SKM-1 treated with dmso at 0.1 percent for 144 hours (cell line): ENCODE data around the gene GALNT2.

Experiments used
- DNase-seq: peaks from one replicate; lab custom pipeline; 2025; ENCODE audit not compliant: unreplicated experiment; lab: John Stamatoyannopoulos, UW

The GALNT2 gene

DNA sequence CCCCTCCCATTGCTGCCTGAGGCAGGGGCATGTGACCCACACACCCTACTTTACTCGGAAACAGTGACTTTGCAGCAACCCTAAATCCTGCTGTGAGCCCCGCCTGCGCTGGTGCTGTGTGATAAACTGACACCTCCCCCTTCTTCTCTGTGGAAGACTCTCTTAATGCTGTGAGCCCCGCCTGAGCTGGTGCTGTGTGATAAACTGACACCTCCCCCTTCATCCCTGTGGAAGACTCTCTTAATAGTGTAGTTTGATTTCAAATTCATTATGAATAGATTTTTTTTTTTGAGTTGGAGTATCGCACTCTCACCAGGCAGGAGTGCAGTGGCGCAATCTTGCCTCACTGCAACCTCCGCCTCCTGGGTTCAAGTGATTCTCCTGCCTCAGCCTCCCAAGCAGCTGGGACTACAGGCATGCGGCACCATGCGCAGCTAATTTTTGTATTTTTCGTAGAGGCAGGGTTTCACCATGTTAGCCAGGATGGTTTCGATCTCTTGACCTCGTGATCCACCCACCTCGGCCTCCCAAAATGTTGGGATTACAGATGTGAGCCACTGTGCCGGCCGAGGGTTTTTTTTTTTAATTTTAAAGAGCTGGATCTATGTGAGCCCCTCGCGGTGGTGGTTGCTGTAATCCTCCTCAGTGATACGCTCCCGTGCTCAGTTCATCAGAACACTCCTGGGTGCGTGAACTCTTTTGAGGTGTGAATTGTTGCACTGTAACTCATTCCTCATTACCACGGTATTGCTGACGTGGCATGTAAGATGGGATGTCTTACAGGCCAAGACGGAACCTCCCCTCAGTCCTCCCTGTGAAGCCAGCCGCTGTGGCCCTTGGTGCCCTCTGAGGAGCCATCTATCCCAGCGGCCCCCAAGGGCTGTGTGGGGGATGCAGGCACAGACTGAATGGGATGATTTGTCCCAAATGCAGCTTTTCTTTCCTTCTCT, 60.3 kb downstream of the GALNT2 start:
- no peak for DNase-seq

DNA sequence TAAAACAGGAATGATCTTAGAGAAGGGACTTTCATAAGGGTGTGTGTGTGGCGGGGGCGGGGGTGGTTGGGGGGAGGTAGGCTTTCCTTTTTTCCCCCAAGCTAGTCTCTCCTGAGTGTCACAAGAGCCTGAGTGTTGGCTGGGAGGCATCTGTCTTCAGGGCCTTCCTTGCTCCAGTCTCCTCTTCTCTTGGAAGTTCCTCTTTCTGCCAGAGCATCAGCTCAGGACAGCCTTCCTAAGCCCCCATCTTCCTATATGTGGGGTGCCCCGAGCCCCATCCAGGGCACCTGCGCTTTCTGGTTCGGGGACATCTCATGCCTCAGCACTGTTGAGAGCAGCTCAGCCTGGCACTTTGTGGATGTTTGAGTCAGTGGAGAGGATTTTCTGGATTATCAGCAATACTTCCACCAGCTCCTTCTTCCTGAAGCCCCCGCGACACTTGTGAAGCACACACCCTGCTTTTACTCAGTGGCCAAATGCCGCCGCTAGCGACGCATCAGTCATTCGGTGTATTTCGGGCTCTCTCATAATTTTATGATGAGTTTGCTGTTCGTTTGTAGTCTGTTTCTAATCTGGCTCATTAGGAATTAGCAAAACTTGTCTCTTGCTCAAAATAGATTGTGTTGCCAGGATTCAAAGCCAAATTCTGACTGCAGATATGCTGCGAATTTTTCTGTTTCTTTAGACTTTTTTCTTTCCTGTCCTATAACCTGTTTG, 61.7 kb downstream of the GALNT2 start:
- no peak for DNase-seq

DNA sequence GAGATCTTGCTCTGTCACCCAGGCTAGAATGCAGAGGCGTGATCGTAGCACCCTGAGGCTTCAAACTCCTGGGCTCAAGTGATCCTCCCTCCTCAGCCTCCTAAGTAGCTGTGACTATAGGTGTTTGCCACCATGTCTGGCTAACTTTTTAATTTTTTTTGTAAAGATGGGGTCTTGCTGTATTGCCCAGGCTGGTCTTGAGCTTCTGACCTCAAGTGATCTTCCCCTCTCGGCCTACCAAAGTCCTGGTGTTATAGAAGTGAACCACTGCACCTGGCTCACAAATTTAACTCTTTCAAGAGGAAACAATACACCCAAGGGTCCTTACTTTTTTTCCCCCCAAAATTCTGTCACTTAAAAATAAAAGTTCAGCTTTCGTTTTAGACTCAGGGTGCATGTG, 62.3 kb downstream of the GALNT2 start:
- DNase-seq = no peak

DNA sequence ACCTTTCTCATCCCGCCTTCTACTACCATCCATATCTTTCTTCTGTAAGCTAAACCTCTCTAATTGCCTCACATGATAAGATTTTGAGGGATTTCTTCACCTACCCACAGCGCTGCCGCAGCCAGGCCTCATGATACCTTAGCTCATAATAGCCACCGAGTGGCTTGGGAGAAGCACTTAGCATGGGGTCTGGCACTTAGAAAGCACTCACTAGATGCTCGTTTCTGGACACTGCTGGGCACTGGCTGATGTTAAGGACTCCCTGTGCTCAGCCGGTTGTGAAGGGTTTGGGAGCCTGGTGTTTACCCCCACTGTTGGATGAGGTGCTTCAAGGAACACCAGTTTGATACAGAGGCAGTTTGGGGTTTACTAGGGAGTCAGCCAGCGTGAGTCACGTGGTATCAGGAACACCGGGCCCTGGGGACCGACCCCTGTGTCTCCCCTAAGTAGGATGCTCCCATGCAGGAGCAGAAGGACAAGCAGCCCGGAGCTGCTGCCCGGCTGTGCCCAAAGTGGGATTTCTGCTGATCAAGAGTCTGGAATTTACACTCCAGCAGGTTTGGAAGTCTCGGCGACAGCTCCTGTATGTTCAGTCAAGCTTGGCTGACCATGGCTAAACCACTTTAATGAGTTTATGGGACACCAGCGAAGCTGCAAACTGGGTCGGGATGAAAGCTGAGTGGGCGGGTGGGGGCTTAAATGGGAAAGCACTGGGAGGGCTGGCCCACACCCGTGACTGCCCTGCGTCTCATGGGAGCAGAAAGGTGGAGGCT, 63.3 kb downstream of the GALNT2 start:
- DNase-seq = no peak

DNA sequence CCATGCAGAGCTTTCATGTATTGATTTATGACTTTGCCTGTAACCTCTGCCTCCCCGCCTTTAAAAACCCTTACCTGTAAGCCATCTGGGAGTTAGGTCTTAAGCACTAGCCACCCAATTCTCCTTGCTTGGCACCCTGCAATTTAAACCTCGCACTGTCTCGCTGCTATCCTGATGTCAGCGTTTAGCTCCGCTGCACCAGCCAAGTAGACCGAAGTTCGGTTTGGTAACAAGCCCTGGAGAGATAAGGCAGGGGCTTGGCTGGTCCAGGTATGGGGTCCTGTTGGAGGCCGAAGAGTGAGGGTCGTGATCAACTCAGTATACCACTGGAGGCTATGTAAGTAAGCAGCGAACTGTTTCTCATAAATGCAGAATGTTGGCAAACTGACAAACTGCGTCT, 64.4 kb downstream of the GALNT2 start:
- DNase-seq = no peak

DNA sequence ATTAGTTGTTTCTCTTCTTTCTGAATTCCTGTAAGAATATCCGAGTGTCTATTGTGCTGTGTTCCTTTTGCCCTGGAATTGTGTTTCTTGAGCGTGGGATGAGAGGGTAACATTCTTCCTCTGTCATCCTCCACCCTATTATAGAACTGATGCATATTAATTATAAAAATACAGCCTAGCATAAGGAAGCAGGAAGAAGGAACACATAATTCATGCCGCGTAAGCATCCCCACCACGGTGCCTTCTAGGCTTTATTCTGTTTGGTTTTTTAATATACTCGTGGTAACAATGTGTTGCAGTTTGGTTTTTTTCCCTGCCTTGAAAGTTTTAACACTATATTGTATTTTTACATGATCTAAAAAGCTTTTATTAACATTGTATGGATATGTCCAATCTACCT, 65.7 kb downstream of the GALNT2 start:
- DNase-seq = no peak

DNA sequence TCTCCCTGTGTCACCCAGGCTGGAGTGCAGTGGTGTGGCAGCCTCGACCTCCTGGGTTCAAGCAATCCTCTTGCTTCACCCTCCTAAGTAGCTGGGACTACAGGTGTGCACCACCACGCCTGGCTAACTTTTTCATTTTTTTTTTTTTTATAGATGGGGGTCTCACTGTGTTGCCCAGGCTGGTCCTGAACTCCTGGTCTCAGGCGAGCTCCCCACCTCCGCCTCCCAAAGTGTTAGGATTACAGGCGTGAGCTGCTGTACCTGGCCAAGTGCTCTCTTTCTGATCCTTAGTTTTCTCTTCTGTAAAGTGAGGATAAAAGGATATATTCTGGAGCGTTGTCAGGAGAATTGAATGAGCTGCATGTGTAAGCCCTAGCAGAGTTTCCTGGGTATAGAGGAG, 68.7 kb downstream of the GALNT2 start:
- DNase-seq = no peak

DNA sequence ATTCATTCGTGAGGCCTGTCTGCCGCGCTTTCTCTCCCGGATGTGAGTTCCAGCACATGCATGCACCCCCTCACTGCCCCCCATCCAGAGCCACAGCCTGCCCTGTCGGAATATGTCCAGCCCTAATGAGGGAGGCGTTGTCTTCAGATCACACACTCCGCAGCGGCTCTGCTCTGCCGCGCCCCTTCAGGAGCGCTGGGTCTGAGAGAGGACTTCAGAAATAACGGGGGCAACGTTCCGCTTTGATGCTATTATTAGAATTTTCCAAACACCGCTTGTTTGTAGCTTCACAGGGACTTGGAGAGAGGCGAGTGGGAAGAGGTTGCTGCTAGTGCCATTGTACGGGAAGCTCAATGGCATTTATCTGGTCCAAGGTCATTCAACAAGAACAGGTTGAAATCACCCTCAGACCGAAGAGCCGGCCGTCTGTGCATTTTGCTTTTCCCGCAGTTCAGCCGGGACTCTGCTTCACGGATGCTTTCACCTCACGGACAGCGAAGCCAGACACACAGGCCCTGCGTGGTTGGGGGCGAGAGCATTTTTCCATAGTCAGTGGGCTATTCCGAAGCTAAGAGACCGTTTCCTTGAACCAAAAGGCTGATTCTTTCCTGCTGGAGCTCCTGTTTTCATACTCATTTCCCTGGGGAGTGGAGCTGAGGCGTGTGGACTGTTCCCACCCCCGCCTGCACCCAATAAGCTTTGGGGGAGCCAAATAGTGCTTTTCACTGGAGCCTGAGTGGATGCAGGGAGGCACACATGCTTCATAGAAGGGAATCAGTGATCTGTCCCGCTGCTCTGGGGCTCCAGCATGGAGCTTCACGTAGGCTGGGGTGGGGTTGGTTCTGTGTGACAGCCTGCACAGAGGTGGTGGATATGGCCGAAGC, 69.7 kb downstream of the GALNT2 start:
- DNase-seq = no peak

DNA sequence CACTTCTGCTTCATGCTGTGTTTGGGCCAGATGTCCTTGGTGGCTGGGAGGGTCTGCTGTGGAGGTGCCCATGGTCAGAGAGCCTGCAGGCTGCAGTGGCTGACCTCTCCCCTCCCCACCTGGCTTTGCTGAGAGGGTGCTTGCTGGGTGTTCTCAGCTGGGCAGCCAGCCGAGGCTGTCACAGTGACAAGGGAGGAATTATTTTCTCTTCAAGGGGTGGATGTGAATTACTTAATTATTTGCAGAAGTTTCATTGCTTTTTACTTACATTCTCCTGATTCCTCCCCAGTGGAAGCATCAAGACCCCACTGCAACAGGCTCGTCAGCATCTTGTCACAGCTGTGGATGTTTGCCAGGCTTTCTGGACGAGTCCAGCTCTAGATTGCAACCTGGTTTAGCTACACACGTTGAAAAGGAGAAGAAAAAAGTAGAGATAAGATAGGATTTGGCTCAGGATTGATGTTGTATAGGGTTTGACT, 70.3 kb downstream of the GALNT2 start:
- no peak for DNase-seq

DNA sequence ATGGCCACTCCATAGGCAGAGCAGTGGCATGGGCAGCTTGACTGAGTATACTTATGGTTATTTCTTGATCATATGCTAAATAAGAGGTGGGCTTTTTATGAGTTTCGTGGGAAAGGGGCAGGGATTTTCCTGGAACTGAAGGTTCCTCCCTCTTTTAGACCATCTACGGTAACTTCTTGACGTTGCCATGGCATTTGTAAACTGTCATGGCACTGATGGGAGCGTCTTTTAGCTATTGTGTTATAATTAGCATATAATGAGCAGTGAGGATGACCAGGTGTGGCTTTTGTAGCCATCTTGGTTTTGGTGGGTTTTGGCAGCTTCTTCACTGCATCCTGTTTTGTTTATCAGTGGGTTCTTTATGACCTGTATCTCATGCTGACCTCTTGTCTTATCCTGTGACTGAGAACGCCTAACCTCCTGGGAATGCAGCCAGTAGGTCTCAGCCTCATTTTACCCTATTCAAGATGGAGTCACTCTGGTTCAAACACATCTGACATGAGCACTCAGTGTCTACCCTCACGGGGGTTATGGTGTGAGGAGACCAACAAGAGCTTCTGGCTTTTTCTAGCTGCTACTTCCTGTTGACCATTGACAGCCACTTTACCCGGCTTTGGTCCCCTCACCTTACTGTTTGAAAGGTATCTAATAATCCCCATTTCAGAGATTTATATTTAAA, 71.7 kb downstream of the GALNT2 start:
- no peak for DNase-seq

DNA sequence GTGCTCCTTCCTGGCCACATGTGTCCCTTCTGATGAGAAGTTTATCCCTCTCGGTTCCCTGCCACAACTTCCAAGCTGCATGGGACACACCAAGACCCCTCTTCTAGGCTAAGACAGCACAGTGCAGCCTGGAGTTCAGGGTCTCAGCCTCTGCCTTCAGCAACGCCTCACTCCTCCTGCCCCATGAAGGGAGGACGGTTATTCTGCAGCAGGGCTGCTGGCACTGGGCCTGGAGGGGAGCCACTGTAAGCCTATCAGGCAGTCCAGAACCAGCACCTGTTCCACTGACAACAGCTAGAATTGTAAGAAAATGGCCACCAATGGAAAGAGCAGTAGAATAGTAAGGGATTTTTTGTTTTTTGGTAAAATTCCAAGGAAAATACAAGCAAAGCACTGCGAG, 72.3 kb downstream of the GALNT2 start:
- no peak for DNase-seq

DNA sequence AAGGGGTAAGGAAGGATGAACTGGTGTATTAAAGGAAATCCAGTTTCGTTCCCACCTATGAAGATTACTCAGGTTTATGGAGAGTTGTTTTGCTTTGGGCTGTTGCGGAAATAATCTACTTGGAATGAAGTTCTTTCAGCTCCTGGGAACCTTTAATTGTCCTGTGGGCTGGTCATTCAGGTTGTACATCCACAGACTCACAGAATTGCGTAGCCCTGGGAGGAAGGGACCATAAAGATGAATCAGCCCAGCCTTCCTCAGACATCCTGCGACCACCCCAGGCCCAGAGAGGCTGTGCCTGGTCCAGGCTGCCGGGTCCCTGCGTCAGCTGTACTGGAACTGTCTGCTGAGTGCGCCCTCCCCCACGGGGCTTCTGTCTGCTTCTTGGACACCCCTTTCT, 72.7 kb downstream of the GALNT2 start:
- DNase-seq = no peak

DNA sequence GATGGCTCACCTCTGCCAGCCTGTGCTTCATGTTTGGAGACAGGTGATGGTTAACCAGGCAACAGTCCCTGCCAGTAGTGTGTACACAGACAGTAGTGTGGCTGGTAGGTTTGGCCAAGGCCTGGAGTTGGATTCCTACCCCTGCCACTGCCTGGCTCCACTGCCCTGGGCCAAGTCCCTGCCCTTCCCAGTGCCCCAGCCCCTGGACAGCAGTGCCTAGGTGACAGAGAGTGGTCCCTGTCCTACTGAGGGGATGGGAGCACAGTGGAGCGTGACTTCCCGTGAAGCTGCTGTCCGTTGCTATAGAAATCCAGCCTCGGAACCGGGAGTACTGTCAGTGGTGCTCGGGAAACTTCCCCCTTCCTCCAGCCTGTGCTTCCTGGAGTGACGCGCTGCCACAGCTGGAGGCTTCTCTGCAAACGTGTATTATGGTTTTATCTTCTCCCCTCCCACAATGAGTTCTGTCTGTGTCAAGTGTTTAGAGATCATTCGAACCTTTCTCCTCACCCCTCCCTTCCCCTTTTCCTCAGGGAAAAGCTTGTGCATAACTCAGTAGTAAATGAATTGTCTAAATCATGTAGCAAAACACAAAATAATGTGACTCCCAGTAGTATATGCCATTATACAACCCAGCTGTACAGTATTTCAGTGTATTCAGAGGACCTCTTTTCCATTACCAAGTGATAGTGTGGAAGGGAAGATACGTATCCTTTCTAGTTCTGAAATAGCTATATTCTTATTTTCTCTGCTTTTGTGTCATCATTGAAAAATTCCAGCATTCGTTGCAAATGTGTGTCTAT, 73.4 kb downstream of the GALNT2 start:
- DNase-seq = no peak

DNA sequence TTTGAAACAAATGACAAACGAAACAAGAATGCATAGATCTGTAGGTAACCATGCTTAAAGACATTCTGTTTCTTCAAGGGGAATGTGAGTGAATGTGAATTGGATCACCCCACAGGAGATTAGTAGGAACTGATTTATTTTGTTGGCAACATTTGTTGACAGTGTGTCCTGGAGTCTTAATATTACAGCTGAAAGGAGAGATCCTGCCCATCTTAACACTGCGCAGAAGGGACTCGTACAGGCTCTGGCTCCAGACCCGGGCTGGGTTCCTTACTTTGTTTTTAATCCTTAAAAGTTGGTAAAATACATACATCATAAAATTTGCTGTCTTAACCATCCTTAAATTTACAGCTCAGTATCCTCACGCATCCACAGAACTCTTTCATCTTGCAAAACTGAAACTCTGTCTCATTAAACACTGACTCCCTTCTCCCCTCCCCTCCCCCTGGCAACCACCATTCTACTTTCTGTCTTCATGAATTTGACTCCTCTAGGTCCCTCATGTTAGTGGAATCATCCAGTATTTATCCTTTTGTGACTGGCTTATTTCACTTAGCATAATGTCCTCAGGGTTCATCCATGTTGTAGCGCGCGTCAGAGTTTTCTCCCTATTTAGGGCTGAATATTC, 74.1 kb downstream of the GALNT2 start:
- no peak for DNase-seq

DNA sequence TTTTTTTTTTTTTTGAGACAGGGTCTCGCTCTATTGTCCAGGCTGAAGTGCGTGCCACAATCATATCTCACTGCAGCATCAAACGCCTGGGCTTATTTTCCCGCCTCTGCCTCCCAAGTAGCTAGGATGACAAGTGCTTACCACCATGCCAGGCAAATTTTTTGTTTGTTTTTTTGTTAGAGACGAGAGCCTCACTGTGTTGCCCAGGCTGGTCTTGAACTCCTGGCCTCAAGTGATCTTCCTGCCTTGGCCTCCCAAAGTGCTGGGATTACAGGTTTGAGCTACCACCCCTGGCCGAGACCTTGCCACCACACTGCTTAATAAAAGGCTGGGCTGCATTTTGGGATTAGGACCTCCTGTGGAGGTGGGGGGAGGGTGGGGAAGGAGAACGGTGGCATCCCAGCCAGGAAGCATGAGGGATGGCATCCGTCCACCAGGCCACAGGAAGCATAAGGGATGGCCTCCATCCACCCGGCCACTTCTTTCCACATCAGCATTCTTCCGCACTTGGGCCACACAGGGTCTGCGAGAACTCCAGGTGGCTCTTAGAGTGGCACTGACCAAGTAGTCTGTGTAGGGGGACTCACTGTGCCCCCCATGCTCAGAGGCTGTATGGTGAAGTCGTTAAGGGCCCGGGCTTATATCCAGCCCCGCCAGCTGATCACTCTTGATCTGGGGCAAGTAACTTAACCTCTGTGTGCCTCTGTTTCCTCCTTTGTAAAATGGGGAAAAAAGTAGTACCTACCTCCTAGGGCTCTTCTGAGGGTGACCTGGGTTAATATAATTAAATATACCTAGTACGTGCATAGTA, 75.0 kb downstream of the GALNT2 start:
- no peak for DNase-seq

DNA sequence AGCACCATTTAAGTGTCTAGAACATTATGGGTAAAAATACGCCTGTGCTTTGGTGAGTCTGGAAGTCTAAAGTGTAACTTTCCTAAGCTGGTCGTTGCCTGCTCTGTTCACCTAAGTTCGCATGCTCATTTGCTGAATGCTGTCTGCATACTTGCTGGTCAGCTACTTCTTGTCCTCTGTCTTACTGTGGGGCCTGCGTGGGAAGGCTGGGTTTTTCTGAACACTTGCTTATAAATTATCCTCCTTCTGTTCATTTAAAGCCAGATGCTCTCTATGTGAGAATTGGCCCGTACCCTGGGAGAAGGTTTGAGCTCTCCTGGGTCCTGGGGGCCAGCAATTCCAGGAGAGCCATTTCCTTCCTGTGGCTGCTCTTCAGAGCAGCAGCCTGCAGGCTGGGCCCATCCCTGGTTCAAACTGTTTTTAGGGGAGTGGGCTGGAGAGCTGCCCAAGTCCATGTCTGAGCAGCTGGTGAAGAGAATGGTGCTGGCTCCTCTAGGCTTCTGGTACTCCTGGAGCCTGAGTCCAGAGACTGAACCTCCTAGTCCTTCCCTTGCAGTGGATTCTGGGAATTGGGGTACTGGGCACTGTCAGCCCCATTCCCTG, 75.7 kb downstream of the GALNT2 start:
- DNase-seq = no peak

DNA sequence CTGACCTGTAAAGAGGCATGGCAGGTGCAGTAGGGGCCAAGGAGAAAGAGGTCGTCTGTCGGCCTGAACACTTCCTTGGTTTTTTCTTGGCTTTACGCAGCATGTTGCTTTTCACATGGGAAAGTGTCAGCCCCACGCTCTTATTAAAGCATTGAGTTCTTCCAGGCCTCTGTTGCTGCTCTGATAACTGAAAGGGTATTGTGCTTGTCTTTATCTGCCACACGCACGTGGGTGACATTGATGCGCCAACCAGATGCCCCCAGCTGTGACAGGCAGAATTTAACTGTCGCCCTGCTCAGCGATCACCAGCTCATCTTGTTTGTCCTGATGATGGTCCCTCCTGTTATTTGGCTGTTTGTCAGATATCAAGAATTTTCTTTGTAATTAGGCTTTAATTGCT, 76.5 kb downstream of the GALNT2 start:
- DNase-seq = no peak
